GM10266 (cell line): ENCODE results near the gene MYL11.

Experiments used
- DNase-seq: peaks from one replicate; pipeline ENCODE4 v3.0.0; 2012; ENCODE audit errors: extremely low spot score
- CTCF ChIP-seq: IDR thresholded peaks from 2 replicates; pipeline ENCODE4 v1.5.1; 2012; ENCODE audit warnings: mild to moderate bottlenecking, low read depth; ENCODE audit not compliant: control insufficient read depth, insufficient read depth; ENCODE audit errors: missing control alignments

The MYL11 gene

DNA sequence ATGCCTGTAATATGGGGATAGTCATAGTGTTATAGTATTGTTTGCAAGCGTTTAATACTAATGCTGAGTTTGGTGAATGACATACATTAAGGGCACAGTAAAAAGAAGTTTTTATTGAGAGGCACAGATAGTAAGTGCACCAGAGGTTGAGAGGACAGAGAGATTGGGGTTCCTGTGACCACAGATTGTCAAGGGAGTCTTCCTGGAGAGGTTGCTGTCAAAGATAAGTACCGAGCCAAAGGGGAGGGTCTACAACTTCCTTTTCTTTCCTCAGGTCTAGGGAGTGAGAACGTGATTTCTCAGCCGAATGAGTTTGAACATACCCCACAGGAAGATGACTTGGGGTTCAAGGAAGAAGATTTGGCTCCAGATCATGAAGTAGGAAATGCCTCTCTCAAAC, 22.5 kb downstream of the MYL11 start:
- no peak for DNase-seq
- TF ChIP-seq CTCF, result no peak

- TF ChIP-seq CTCF, result no peak
- no peak for DNase-seq
Measured at GRCh38 chr16:30397776-30398660, 23.4 kb downstream of the MYL11 start.

DNA sequence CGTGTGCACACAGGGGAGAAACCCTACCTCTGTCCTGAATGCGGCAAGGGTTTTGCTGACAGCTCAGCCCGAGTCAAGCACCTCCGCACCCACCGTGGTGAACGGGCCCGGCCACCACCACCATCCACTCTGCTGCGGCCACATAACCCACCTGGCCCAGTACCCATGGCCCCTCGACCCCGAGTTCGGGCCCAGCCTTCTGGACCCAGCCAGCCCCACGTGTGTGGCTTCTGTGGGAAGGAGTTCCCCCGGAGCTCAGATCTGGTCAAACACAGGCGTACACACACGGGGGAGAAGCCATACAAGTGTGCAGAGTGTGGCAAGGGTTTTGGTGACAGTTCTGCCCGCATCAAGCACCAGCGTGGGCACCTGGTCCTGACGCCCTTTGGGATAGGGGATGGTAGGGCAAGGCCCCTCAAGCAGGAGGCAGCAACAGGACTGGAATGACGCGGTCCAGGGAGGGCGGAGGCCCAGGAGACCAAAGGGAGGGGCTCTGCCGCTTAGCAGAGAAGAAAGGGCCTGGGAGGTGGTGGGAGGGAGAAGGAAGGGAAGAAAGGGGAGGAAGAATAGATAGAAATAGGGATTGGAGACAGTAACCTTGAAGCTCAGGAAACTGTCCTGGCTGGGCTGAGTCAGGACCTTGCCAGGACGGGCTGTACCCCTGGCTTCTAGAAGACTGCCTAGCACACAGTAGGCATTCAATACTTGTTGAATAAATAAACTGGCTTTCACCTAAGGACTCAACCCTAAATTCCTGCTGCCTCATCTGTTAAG, 24.2 kb downstream of the MYL11 start:
- TF ChIP-seq CTCF, result no peak
- DNase-seq, result no peak

DNA sequence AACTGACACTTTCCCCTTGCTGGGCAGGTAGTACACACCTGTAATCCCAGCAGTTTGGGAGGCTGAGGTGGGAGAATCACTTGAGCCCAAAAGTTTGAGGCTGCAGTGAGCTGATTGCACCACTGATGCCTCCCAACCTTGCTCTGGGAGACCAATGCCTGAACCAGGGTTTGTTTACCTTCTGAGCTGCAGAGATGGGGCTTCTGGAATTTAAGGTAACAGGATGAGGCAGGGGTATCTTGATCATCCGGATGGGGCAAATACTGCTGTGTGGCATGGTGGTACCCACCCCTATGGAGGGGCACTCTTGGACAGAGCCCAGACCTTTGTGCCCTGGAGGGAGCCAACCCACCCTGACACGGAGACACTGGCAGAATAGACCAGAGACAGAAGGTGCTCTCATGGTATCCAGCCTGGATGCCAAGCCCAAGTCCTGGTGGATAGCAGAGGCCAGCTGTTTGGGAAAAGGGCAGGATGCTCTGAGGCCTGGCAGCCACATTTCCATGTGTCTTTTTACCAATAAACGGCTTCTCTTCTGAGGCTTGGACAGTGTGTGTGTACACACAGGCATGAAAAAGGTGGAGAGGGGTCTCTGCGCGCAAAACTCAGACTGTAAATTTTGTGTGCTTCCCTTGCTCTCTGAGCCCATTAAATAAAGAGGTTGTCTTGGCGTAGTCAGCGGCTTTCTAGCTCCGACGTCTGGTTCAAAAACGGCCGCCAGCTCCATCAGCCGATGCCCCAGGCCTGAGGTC, 25.0 kb downstream of the MYL11 start:
- no peak for DNase-seq
- TF ChIP-seq CTCF, result no peak

DNA sequence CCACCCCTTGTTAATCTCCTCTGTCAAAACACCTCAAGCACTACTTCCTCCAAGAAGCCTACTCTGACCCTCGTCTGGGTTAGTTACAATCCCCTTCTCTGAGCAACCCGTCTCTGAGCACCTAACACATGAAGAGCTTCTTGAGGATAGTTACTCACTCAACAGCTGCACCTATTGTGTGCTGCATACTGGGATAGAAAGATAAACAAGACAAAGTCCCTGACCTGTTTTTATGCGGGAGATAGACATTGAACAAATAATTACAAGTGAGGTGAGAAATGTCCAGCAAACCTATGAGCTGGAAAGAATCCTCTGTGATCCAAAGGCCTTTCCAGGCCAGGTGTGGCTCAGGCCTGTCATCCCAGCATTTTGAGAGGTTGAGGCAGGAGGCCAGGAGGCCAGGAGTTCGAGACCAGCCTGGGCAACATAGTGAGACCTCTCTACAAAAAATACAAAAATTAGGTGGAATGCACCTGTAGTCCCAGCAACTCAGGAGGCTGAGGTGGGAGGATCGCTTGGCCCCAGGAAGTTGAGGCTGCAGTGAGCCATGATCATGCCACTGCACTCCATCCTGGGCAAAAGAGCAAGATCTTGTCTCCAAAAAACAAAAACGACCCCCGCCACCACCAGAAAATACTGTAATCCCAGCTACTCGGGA, 27.3 kb downstream of the MYL11 start:
- TF ChIP-seq CTCF, result no peak
- no peak for DNase-seq

- TF ChIP-seq CTCF, result no peak
- no peak for DNase-seq
Measured at GRCh38 chr16:30406795-30407101, 32.1 kb downstream of the MYL11 start.
